ENCODE data around the gene ANKRD62.

DNA sequence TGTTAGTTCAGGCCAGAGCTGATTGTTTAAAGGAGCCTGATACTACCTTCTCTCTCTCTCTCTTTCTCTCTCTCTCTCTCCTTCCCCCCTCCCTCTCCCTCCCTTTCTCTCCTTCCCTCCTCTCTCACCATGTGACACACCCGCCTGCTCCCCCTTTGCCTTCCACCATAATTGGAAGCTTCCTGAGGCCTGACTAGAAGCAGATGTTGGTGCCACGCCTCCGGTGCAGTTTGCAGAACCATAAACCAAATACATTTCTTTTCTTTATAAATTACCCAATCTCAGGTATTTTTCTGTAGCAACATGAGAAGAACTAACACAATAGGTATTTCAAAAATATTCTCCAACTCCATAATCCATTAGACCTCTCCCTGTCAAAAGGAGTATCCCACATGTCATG is 62.4 kb downstream of the ANKRD62 start:
- TF ChIP-seq, protein P1, sequence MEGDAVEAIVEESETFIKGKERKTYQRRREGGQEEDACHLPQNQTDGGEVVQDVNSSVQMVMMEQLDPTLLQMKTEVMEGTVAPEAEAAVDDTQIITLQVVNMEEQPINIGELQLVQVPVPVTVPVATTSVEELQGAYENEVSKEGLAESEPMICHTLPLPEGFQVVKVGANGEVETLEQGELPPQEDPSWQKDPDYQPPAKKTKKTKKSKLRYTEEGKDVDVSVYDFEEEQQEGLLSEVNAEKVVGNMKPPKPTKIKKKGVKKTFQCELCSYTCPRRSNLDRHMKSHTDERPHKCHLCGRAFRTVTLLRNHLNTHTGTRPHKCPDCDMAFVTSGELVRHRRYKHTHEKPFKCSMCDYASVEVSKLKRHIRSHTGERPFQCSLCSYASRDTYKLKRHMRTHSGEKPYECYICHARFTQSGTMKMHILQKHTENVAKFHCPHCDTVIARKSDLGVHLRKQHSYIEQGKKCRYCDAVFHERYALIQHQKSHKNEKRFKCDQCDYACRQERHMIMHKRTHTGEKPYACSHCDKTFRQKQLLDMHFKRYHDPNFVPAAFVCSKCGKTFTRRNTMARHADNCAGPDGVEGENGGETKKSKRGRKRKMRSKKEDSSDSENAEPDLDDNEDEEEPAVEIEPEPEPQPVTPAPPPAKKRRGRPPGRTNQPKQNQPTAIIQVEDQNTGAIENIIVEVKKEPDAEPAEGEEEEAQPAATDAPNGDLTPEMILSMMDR (conservative IDR thresholded peaks at IDR 0.05; ENCODE audit: low read depth, low read length) = no peak
- TF ChIP-seq FOS (IDR thresholded peaks at IDR 0.05; ENCODE audit: low read depth, low read length) (no peak), RAD21 (IDR thresholded peaks at IDR 0.05; ENCODE audit: low read length) (no peak), MAFK (IDR thresholded peaks at IDR 0.05; ENCODE audit: low read depth, low read length) (no peak), RCOR1 (IDR thresholded peaks at IDR 0.05; ENCODE audit: insufficient replicate concordance, low read length) (no peak), CEBPB (IDR thresholded peaks at IDR 0.05; ENCODE audit: low read depth, low read length) (no peak), POLR2A (IDR thresholded peaks at IDR 0.05; ENCODE audit: low read depth, low read length) (no peak), MAZ (IDR thresholded peaks at IDR 0.05; ENCODE audit: borderline replicate concordance, low read depth, low read length) (no peak)

Measured in IMR-90 (cell line).